ENCODE measurements around the gene CD44. TPM values are rescaled to one million over a fixed set of nuclear protein-coding genes. Genes with fewer than 3 reads are reported as not detected.

Gene CD44
- total RNA-seq, 2 experiments from 2014 or later: 449 to 455 TPM

DNA sequence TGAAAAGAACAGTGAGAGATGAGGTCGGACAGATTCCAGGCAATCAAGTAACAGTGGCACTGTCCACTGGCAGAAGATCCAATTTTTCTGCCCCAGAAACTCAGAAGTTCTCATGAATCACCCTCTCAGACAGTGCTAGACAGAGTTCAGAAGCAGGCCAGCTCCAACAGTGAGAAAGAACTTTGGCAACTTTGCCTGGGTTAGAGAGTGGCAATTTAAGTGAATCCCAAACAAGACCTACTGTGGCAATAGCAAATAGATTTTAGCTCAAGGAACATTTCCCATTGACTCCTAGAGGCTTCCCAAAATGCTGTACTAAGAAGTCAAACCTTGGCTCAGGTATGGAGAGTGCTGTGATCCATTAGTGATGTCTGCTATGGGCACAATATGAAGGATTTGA, 12.3 kb downstream of the CD44 start:
- ChIA-PET CTCF (interaction anchor here (0.5 to 2.1 kb wide), 4 partner anchors 13 to 677 kb away, joined by 3 to 5 read pairs (median 4); no protein-coding TSS in a partner anchor), POLR2A (interaction anchor here (1.8 kb wide), 1 partner anchor 15 kb away, joined by 6 read pairs; no protein-coding TSS in a partner anchor)

DNA sequence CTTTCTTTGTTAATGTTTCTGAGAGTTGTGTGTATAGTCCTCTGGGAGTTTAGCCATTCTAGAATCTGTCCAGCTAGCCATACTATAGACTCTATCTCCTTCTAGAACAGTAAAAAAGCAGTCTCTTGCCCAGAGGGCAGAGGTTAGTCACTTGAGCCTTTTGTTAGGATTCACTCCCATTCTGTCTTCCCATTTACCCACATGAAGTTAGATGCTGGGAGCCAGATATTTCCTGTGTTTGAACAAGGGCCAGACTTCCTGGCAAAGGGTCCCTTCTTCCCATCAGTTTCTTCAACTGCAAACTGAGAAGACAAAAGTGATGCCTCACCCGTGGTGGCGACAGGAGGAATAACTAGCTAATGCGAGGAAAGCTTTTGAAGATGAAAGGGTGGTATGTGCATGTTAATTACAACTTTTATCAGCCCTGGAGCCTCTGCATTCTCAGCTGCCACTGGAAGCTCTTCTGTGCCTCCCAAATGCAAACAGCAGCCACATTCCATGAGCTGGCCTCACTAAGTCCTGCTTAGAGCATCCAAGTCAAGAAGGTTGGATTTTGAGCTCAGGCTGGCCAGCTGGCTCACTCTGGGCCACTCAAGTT, 12.8 kb downstream of the CD44 start:
- CTCF ChIA-PET: interaction anchor here (2.1 kb wide), 1 partner anchor 12 kb away, joined by 5 read pairs; no protein-coding TSS in a partner anchor
- POLR2A ChIA-PET: interaction anchor here (1.8 kb wide), 1 partner anchor 14 kb away, joined by 6 read pairs; no protein-coding TSS in a partner anchor

DNA sequence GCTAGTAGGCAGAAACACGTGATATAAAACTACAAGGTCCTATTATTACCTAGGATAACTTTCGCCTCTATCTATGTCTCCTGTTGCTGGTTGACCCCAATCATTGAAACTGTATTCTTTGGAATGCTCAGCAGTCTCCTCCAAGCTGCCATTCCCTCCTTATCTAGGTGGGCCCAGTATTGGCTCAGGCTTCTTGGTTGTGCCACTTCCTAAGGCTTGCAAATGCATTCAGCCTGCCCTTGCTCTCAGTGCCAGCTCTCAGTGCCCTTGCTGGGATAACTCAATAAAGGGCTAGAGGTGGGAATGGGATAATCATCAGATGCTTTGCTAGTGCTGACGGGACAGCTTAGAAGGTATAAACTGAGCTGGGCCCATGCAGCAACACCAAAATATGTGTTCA, 13.6 kb downstream of the CD44 start:
- CTCF ChIA-PET: interaction anchor here (2.1 kb wide), 1 partner anchor 12 kb away, joined by 5 read pairs; no protein-coding TSS in a partner anchor
- POLR2A ChIA-PET: no interaction called here

DNA sequence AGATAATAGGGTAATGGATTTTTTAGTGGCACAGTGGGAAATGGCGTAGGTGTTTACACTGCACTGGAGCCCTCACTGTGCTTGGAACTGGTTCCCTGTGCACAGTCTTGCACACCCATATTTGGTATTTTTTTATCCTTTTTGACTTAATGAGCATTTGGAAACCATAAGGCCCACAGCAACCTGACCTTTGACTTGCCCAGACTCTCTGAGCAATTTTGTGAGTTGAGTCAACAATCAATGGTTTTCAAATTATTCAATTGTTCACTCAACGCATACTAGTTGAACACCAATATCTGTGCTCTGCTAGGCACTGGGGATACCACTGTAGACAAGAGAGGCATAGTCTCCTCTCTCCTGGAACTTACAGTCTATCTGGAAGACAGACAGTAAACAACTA, 14.3 kb downstream of the CD44 start:
- CTCF ChIA-PET: interaction anchor here (2.1 kb wide), 1 partner anchor 11 kb away, joined by 5 read pairs; no protein-coding TSS in a partner anchor

DNA sequence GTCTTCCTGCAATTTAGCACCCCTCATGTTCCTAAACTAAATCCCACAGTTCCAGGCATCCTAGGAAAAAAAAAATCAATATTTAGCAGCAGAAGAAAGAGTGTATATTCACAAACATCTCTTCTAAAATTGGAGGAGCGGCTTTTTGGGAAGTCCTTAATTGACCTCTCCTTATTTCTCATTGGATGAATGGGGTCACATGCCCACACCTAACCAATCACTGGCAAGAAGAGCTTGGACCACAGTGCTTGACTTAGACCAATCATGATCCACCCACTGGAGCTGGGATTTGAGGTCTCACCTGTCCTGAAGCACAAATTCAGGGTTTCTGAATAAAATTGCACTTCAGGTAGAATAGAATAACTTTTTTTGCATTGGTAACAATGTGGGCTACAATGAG, 16.0 kb downstream of the CD44 start:
- ChIA-PET POLR2A (interaction anchor here (1.3 kb wide), 1 partner anchor 11 kb away, joined by 5 read pairs; no protein-coding TSS in a partner anchor), CTCF (interaction anchor here (0.6 to 1.6 kb wide), 5 partner anchors 8 to 220 kb away, joined by 3 to 6 read pairs (median 4); no protein-coding TSS in a partner anchor)

More for the DNA sequence above, 14.3 kb downstream of the CD44 start:
- POLR2A ChIA-PET: no interaction called here

DNA sequence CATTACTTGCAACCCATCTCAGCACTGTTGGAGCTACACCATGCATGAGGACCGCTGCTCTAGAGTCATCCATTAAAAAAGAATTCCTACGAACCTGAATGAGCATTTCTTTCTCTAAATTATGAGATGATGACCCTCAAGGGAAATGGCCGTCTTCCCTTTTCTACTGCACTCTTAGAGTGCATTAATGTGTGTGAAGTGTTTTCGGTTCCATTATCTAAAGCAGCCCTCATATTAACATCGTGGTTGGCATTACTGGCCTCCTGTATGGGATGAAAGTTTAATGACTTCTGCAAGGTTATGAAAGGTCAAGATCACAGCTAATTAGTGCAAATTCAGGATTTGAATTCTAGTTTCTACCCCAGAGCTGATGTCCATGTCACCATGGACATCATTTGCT, 16.7 kb downstream of the CD44 start:
- POLR2A ChIA-PET: no interaction called here
- CTCF ChIA-PET: interaction anchor here (1.1 to 1.6 kb wide), 3 partner anchors 8 to 88 kb away, joined by 3 to 6 read pairs (median 4); no protein-coding TSS in a partner anchor

DNA sequence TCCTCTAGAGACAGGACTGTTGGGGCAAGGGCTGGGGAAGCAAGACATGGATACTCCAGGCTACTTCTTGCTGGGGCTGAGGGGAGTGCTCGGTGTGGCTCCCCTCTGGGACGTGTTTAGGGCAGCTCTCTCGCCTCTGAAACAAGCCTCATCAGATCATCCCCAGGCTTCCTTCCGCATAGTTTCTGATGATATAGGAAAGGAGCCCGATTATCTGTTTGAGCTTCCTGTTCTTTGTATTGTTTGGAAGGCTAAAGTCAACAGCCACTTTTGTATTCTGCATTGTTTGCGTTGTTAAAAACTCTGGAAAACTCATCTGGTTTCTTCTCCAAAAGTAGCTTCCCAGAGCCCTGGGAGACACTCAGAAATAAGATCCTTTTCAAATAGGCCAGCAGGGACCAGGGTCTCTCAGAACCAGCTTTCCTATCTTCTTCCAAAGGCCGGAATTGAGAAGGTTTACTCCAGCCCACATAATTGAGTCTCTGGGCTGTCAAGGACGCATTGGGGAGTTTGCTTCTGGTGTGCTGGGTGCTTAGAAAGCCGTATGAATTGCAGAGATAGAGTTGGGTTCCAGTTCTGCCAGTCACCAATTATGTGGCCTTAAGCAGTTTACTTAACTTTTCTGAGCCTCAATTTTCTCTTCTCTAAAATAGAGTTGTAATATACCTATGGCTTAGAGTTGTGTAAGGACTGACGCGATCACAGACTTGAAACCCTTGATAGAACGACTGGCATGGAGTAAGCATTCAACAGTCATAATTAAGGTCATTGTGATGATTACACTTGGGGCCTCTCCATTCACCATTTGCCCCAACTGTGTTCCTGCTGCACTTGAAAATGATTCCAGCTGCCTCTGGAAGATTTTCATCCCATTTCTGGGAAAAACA, 19.1 kb downstream of the CD44 start:
- POLR2A ChIA-PET: no interaction called here
- CTCF ChIA-PET: interaction anchor here (0.7 to 0.8 kb wide), 2 partner anchors 11 to 12 kb away, joined by 3 read pairs; no protein-coding TSS in a partner anchor

DNA sequence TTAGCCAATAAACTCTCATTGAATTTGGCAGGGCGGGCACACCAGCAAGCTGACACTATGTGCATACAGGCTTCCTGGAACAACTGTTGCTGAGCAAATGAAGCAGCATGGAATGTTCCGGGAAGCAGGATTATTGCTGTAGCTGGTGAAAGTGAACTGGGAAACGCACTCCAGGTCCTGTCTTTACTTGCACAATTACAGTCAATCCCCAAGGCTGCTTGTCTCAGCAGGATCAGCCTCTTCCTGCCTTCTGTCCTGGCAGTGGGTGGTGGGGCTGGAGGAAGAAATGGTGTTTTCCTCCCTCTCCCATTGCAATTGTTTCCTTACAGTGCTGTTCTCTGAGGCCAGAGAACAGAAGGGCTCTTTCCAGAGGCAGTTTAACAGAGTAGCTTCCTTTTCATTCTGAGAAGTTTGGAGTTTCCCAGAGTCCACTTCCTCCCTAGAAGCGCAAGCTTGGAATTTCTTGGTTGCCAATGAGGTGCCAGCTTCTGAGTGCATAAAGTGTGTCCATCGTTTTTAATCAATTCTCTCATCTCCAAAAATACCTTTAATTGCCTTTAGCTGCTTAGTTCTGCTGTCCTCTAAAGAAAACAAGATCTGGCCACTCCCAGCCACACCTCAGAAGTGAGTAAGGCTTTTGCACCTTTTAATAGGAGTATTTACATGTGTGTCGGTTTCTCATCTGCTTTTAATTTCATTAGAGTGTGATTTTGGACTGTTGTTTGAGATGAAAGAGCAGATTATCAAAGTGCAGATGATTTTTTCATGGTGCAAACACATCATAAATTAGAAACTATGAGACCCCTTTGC, 19.9 kb downstream of the CD44 start:
- ChIA-PET CTCF (interaction anchor here (0.8 kb wide), 1 partner anchor 12 kb away, joined by 3 read pairs; no protein-coding TSS in a partner anchor), POLR2A (interaction anchor here (1.0 kb wide), 1 partner anchor 15 kb away, joined by 3 read pairs; no protein-coding TSS in a partner anchor)

DNA sequence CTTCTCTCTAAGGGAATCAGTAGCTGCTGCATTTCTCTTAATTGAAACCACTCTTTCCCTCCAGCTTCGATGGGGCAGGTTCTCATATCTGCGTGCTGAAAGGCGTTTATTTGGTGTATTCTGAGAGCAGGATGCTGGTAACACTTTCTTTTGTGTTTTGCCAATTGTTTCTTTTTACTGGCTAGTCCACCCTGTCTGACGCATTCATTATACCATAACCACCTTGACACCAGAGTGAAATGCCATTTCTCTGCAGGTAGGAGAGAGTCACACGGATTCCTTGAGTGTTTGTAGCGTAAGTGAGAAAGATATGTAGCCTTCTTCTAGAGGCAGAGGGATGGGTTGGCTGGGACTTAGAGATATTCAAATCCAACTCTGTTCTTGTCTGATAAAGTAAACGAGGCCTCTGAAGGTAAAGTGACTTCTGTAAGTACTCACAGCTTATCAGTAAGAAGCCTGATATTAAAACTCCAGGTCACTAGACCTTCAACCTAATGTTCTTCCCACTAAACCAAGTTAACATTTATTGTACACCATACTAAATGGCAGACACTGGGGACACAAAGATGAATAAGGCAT, 21.4 kb downstream of the CD44 start:
- POLR2A ChIA-PET: no interaction called here
- CTCF ChIA-PET: interaction anchor here (0.9 to 1.7 kb wide), 2 partner anchors 17 to 21 kb away, joined by 3 read pairs; no protein-coding TSS in a partner anchor

DNA sequence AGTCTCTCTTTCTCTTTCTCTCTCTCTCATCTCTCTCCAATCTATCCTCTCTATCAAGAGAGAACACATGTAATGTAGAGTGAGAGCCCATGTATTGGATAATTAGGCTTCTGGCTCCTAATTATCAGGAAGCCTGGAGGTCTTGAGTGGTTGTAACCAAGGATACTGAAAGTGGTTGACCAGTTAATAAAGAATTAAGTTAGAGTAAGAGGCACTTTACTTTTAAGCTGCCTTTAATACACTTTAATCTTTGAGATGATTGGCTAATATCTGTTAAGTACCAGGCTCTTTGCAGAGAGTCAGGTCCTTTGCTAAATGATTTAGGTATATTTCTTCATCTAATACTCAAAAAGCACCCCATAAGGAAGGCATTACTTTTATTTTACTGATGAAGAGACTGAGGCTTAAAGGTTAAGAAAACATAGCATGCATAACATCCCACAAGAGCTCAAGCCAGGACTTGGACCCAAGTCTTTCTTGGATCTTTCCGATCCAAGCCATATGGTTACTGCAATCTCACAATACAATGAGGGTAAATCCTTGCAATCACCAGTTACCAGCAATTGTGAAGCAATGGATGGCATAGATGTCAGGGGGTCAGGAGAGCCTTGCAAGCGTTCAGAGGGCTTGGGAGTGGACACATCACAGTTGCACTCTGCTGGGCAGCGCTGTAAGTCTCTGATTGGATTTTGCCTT, 22.1 kb downstream of the CD44 start:
- ChIA-PET CTCF (interaction anchor here (1.5 to 3.2 kb wide), 3 partner anchors 13 to 22 kb away, joined by 3 to 17 read pairs (median 3); no protein-coding TSS in a partner anchor), POLR2A (no interaction called here)

DNA sequence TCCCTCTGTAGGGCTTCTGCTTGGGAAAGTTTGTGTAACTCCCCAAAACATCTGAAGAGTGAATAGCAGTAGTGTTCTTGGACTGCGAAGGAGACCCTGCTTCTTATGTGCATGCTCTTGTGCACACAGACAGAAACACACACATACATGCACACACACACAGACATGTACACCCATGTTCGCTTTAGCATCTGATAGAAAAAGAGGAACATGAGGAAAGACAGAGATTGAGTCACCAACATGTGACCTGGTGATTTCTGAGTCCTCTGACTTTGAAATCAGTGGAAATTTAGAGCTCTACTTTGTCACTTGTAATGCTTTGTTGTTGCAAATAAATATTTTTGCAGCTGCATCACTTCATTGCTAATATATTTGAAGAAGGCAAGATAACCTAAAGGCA, 23.8 kb downstream of the CD44 start:
- ChIA-PET POLR2A (interaction anchor here (0.7 to 1.2 kb wide), 3 partner anchors 16 to 153 kb away, joined by 3 to 4 read pairs (median 3); no protein-coding TSS in a partner anchor), CTCF (interaction anchor here (0.8 to 3.2 kb wide), 5 partner anchors 9 to 23 kb away, joined by 3 to 17 read pairs (median 3); no protein-coding TSS in a partner anchor)

DNA sequence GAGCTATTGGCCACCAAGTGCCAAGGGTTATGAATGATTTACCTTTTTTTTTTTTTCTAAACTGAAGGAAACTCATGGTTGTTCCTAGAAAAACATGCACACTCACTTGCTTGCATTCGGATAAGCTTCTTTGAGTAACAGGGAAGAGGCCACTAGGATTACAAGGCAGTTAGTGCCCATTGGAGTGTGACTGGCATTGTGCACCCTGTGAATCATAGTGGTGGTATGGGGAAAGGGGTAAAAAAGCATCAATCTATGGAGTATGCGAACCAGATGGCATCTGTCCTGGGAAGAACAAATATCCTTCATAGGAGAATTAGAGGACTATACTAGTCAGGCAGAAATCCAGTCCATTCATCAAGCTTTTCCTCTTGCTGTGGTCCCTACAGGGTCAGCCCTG, 24.2 kb downstream of the CD44 start:
- ChIA-PET POLR2A (interaction anchor here (0.7 to 1.2 kb wide), 3 partner anchors 17 to 154 kb away, joined by 3 to 6 read pairs (median 3); no protein-coding TSS in a partner anchor), CTCF (interaction anchor here (0.8 to 3.2 kb wide), 7 partner anchors 8 to 23 kb away, joined by 3 to 17 read pairs (median 5); no protein-coding TSS in a partner anchor)

DNA sequence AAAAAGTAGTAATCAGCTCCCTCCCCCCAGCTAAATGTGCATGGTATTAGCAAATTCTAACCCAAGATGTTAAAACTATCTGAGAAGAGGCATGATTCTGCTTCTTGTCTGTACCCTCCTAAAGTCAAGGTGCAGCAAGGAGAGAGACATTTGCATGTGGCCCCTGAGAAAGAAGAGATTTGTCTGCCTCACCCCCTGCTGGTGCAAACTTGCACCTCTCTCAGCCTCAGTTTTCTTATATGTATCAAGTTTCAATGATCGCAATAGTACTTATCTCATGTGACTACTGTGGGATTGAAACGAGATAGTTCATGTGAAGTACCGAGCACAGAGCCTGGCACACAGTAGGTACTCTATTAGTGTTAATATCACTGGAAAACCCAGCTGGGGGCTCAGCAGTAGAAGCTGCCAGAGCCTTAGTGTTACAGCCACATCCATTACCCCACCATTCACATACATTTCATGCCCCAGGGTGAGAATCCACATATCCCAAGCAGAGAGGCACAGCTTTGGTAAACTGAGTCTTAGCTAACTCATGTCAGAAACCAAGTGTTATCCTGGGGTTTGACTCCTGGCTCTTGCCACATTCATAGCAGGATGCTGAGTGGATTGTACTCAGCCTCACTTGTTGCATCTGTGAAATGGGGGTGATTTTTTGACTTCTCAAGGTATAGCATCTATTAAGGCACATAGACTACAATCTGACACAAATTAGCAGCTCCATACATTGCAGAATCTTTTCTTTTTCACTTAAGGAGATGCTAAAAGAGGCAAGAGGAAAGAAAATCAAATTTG, 24.9 kb downstream of the CD44 start:
- POLR2A ChIA-PET: interaction anchor here (1.2 kb wide), 2 partner anchors 18 to 24 kb away, joined by 3 to 6 read pairs; no protein-coding TSS in a partner anchor
- CTCF ChIA-PET: interaction anchor here (0.7 to 3.2 kb wide), 8 partner anchors 9 to 123 kb away, joined by 3 to 17 read pairs (median 4); no protein-coding TSS in a partner anchor

DNA sequence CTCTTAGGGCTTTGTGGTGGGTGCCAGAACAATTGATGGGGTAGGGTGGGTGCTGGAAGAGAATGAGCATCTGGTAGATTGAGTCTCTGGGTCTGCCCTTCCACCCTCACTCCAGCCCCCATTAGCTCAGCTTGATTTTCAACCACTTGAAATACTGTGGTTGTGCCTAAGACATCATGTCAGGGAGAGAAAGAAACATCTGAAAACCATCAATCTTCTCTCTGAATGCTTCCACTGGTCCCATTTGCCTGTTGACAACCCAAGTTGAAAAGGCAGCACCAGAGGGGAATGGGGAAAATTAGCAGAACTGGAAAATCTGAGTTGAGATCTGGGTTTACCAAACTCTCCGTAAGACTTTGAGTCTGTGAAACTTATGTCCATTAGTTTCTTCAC, 26.1 kb downstream of the CD44 start:
- ChIA-PET POLR2A (interaction anchor here (1.3 to 3.0 kb wide), 5 partner anchors 10 to 25 kb away, joined by 5 to 21 read pairs (median 6); partner anchors contain the start of gene CD44), CTCF (interaction anchor here (1.0 to 2.9 kb wide), 6 partner anchors 11 to 149 kb away, joined by 3 to 15 read pairs (median 4); no protein-coding TSS in a partner anchor)

DNA sequence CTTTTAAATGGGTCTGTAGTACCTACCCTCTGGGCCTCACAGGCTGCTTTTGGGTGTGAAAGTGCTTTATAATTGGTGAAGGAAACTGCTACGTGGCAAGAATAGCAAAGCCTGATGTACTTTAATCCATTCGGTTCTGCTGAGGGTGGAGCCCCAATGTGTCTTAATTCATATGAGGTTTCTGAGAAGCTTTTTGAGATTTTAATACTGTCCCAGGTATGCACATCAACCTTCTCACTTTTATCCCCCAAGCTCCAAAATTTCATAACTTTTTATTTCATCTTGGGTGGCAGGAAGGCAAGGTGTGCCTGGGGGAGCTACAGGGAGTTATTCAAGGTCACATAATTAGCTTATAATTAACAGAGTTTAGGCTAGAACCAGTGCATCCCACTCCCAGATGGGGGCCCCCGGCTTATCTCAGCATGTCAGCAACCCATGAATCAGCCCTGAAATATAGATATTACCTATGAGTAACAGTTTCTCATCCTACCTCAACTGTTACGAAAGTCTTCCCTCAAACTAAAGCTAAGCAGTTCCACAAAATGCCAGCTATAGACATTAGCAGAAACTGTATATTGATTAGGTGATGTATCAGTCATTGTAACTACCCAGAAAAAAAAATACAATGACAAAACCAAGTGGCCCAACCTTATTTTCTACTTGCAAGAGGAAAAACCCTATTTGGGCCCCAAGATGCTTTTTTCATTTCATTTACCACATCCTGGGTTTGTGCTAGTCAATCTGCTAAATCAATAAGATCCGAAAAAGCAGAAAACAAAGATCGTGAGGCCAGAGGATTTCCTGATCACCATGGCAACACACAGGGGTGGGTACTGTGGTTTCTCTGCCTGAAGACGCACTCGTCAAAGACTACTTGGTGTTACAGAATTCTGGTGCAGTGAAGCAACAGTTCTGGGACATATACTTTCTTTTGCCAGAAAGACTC, 26.7 kb downstream of the CD44 start:
- ChIA-PET POLR2A (interaction anchor here (0.6 to 3.0 kb wide), 10 partner anchors 9 to 1105 kb away, joined by 3 to 21 read pairs (median 5); partner anchors contain the start of gene CD44), CTCF (interaction anchor here (1.0 to 2.9 kb wide), 6 partner anchors 9 to 150 kb away, joined by 3 to 15 read pairs (median 3); no protein-coding TSS in a partner anchor)
